Right lung (tissue), 10 donors: ENCODE data around the gene ANGPTL2. TPM values are rescaled to one million over a fixed set of nuclear protein-coding genes. Genes with fewer than 3 reads are reported as not detected.
"Not testable (repeated sequence)": the region's sequence is repeated elsewhere in the genome, so short reads cannot be mapped to it uniquely, and the experiment has no call there.

Source experiments
- DNase-seq, 2 donors: peaks; one replicate each; pipeline ENCODE4 v3.0.0-alpha.2; 2013
- long read RNA-seq, 8 donors: transcript quantifications; one replicate each; lab custom pipeline, GENCODE V29; 2026
- polyA plus RNA-seq, 5 donors: library from polyadenylated mRNA; unstranded; fragments of 120-200 nt; gene quantifications; one replicate each; pipeline versions ENCODE4 v1.2.1 to v1.2.3, GENCODE V29; 2013; ENCODE audit warnings: inconsistent platforms in 1 of 5, low replicate concordance in 1 of 5; ENCODE audit not compliant: insufficient read length in 5 of 5, insufficient read depth in 1 of 5

Gene ANGPTL2, protein sequence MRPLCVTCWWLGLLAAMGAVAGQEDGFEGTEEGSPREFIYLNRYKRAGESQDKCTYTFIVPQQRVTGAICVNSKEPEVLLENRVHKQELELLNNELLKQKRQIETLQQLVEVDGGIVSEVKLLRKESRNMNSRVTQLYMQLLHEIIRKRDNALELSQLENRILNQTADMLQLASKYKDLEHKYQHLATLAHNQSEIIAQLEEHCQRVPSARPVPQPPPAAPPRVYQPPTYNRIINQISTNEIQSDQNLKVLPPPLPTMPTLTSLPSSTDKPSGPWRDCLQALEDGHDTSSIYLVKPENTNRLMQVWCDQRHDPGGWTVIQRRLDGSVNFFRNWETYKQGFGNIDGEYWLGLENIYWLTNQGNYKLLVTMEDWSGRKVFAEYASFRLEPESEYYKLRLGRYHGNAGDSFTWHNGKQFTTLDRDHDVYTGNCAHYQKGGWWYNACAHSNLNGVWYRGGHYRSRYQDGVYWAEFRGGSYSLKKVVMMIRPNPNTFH
- 10 to 100 TPM; 24.1 to 34.2 (median 30.3) TPM for polyA plus RNA-seq
- long read RNA-seq, donor 1, transcript ANGPTL2-202 (5 exons, 3,707 nt) = major isoform, 10 of 10 reads
- long read RNA-seq, donor 1, partial matches to known transcripts = 0 of 10 reads
- long read RNA-seq, donor 1, other reads (novel, unspliced or antisense) = 0 of 10 reads
- long read RNA-seq, donor 2, transcript ANGPTL2-202 (5 exons, 3,707 nt) = major isoform, 6 of 6 reads
- long read RNA-seq, donor 2, partial matches to known transcripts = 0 of 6 reads
- long read RNA-seq, donor 2, other reads (novel, unspliced or antisense) = 0 of 6 reads
- long read RNA-seq, donor 3, transcript ANGPTL2-202 (5 exons, 3,707 nt) = major isoform, 5 of 5 reads
- long read RNA-seq, donor 3, partial matches to known transcripts = 0 of 5 reads
- long read RNA-seq, donor 3, other reads (novel, unspliced or antisense) = 0 of 5 reads
- long read RNA-seq, donor 4, transcript ANGPTL2-202 (5 exons, 3,707 nt) = major isoform, 5 of 11 reads
- long read RNA-seq, donor 4, partial matches to known transcripts = 5 of 11 reads
- long read RNA-seq, donor 4, other reads (novel, unspliced or antisense) = 0 of 11 reads
- long read RNA-seq, donor 5, transcript ANGPTL2-202 (5 exons, 3,707 nt) = major isoform, 5 of 5 reads
- long read RNA-seq, donor 5, partial matches to known transcripts = 0 of 5 reads
- long read RNA-seq, donor 5, other reads (novel, unspliced or antisense) = 0 of 5 reads
- long read RNA-seq, donor 6, transcript ANGPTL2-202 (5 exons, 3,707 nt) = major isoform, 8 of 8 reads
- long read RNA-seq, donor 6, partial matches to known transcripts = 0 of 8 reads
- long read RNA-seq, donor 6, other reads (novel, unspliced or antisense) = 0 of 8 reads
- long read RNA-seq, donor 7, partial matches to known transcripts = 0 of 2 reads
- long read RNA-seq, donor 7, other reads (novel, unspliced or antisense) = 0 of 2 reads
- long read RNA-seq, donor 8, partial matches to known transcripts = 0 of 4 reads
- long read RNA-seq, donor 8, other reads (novel, unspliced or antisense) = 0 of 4 reads

DNA sequence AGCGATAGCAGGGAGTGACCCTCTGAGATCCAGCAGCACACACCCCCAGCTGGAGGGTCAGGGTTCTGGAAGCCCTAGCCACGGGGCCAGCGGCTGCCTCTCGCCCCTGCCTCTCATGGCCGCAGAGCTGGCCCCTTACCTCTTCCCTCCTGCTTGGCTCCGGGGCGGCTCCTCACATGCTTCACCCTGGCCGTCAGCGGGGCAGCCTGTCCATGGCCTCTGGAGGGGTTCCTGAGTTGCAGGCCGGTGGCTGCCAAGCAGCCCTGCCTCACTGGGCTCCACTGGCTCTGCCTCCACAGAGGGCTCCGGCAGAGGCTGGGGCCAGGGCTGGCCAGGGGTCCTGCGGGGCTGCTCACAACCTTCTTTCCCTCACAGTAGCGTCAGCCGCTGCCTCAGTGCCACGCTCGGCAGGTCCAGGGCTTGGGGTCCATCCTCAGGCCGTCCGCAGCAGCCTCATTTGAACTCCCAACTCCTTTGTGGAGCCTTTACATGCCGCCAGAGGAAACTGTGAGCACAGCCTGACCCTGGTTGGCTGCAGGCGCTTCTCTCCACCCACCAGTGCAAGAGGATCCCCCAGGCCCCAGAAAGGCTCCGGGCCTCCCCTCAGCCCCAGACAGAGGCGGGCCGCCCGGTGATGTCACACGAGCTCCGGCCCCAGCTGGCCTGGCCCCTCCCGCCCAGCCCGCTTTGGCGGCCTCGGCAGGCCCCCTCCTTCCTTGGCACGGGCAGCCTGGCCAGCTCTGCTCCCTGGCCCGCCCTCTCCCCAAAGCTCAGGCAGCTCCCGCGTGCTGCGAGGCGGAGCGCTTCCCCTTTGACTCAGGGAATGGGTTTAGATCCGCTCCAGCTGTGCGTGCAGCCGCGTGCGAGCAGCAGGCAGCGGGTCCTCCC, at the start of gene ANGPTL2:
Gene ANGPTL2, minus strand, starts transcription at position 460 of the 888 bp plus-strand sequence. CDS start 13,904 bp downstream, outside the sequence.
- peak; percentile 96 to 97 for DNase-seq

DNA sequence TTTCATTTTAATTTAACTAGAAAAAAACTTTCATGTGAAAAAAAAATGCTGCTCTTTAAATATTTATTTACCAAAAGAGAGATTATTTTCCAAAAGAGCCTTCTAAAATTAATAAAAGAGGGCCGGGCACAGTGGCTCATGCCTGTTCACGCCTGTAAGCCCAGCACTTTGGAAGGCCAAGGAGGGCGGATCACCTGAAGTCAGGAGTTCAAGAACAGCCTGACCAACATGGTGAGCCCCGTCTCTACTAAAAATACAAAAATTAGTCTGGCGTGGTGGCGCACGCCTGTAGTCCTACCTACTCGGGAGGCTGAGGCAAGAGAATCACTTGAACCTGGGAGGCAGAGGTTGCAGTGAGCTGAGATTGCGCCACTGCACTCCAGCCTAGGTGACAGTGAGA, 48.9 kb upstream of the ANGPTL2 start:
- DNase-seq = not testable (repeated sequence)

DNA sequence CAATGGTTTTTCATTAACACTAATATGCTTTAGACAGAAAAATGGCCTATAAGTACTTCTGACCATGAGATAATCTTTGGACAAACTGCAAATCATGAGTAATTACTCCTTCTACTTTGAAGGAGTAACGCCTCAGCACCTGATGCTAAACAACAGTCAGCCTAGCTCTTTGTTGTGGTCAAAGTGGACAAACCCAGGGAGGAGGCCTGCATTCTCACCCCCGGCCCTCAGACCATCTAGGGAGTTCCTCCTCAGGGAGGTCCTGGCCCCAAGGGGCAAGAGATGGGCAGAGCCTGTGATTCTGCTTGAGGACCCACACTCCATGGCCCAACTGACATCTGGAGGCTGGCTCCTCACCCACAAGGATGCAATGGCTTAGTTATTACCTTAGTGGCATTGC, 48.2 kb upstream of the ANGPTL2 start:
- DNase-seq = no peak

DNA sequence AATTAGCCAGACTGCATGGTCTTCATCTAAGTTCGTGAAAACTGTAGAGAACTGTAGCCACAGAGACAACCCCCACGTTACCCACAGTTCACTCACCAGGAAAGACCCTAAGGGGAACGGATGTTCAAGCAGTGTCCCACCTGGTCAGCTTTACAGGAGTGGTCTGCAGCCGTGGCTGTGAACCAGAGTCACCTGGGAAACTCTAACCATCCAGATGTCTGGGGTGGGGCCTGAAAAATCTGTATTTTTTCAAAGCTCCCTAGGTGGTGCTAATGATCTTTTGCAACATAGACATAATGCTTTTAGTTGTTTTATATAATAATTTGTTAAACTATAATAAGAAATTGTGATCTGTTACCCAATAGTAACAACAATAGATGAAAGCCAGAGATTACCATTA, 47.7 kb upstream of the ANGPTL2 start:
- no peak for DNase-seq

DNA sequence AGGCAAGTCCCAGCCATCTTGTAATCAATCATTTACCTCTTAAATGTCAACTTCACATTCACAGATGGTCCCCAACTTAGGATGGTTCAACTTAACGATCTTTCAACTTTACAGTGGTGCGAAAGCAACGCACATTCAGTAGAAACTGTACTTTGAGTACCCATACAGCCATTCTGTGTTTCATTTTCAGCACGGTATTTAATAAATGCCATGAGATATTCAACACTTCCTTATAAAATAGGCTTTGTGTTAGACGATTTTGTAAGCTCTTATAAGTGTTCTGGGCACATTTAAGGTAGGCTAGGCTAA, 47.1 kb upstream of the ANGPTL2 start:
- DNase-seq = no peak

DNA sequence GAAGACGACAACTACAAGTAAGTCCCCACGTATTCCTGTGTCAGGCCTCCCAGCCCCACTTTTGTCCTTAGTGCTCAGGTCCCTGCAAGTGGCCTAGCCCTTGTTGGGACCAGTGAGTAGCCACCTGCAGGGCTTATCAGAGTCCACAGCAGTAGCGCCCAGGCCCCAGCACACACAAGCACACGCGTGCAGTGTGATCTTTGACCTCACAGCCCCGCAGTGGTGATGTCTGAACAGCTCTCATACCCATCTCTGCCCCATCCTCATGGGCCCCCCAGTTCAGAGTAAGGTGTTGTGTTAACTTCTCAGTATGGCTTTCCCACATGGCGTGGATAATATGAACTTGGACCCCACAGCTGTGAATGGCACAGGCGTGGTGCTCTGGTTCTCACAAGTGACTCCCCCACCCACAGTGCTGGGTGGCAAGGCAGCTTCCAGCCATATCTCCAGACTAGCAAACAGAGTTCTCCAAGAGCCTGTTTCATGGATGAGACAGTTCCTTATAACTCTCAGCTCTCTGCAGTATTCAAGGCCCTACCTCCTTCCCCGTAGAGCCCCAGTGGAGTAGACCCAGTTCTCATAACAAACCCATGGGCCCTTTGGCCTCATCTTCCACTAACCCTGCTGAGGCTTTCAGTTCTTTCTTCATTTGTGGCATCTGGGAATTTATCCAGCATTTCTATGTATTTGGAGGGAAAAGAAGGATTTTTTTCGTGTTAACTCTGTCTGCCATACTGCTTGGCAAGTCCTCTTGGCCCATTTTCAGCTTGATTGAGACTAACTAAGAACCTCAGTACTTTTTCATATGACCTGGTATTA, 46.5 kb upstream of the ANGPTL2 start:
- DNase-seq = no peak

DNA sequence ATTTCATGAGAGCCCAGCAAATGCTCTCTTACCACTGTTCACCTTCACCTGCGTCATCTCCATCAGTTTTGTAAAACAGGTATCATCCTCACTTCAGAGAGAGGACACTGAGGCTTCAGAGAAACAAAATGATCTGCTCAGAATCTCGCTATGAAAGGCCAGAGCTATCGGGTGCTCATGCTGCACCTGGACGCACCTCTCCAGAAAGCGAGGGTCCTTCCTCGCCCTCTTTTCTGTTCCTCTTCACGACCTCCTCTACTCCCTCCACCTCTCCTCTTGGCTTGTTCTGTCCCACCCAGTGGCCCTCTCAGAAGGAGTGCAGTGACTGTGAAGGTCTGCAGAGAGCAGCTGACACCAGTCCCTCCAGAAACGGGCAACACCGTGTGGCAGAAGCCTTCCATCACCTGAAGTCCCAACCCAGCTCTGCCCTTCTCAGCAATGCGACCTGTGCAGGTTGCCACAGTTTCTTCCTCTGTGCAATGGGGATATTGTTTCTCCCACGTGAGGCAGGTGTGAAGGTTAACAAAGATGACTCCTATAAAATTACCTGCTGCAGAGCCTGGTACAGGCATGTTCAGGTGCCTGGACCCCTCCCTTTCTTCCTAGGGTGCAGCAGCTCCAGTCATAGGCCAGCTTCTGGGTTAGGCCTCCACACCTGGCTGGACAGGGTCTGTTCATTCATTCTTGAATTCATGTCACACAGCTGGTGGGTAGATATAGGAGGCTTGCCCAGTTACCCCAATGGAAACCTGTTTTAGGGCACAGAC, 45.3 kb upstream of the ANGPTL2 start:
- DNase-seq = no peak

DNA sequence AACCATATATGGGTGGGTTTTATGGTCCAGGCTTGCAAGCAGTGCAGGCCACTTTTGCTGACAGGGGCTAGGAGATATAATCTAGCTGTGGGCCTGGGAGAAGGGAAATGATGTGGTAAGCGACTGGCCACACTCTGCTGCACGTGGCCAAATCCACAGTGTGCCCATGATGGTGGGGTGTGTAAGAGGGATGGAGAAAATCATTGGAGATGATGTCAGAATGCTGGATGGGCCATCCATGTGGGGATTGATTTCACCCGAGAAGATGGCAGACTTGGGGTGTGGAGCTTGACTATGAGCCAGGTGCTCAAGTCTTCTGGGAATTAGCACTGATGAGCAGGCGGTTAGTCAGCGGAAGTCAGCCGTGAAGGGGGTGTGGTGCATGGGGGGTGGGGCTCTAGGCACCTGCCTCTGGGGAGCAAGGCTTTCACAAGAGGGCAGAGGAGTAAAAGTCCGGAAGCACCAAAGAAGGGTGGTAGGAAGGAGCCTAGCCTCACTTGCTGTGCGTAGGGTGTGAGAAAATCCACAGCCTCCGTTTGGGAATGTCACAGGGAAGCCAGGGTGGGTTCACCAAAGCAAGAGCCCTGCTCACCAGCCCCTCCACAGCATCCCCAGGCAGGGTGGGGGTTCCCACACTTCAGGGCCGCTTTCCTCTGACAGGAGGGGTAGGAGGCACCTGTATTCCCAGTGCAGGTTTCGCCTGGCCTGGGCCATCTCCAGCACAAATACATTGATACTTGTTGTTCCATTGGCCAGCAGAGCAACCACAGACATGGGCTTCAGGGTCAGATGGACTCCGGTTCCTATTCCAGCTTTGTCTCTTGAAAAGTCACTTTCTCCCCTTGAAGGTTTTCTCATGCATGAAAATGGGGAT, 44.5 kb upstream of the ANGPTL2 start:
- DNase-seq = no peak

DNA sequence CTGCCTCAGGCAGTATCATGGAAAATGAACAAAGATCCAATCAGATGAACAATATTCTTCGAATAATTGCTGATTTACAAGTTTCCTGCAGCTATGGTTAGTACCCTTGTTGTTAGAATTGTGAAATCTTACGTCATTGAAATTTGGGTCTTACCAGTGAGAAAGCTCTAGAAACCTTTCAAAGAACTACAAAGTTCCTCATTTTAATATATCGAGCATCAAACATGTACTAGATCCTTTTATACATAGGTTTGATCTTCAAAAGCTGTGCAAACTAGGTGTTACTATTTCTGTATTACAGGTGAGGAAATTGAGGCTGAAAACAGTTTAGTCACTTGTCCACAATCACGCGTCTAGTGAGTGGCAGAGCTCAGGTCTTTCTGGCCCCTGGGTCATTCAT, 43.7 kb upstream of the ANGPTL2 start:
- no peak for DNase-seq

DNA sequence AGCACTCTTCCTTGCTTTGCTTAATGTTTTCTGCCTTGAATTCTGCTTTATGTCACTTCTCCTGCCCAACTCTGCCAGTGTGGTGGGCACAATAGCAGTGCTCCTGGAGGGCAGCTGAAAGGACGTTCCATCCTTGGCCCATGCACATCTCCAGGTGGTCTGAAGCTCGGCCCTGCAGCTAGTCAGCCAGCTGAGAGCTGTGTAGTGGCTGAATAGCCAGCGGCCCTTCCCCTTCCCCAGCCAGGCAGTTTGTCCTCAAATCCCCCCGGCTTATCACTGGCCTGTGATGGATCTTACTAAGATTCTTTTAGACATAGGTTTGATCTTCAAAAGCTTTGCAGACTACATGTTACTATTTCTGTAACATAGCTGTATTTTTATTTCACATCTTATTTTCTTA, 42.7 kb upstream of the ANGPTL2 start:
- no peak for DNase-seq

DNA sequence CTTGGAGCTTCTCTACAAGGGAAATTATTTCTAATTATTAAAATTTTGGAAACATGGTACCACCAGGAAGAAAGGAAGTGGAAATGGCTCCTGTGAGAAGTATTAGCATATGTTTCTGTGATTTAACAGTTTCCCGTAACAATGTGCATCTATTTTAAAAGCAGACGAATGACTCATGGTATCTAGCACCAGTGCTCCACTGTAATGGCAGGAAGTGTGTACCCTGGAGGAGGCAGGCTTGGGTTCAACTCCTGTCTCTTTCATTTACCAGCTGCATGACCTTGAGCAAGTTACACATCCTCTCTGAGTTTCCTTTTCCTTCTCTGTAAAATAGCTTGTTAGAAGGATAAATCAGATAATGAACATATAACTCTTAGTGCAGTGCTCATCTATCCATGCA, 41.0 kb upstream of the ANGPTL2 start:
- DNase-seq = no peak

DNA sequence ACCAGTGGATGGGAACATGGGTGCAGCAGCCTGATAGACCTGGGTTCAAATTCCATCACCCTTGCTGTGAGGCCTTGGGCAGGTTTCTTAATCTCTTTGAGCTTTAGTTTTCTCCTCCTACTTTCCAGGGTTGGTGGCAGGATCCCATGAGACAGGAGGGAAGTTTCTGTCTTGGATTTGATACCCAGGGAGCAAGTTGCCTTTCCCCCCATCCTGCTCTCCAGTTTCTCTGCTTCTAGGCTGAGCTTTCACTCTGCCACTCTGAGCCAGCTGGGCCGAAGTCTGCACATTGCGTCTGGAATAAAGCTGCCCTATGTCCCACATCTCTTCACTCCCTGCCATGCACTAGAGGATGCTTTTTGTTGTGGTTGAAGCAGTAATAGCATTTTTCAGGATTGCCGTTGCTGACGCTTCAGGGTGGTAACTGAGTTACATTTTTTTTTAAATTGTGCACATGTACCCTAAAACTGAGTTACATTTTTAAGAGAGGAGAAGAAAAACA, 40.5 kb upstream of the ANGPTL2 start:
- DNase-seq = no peak

DNA sequence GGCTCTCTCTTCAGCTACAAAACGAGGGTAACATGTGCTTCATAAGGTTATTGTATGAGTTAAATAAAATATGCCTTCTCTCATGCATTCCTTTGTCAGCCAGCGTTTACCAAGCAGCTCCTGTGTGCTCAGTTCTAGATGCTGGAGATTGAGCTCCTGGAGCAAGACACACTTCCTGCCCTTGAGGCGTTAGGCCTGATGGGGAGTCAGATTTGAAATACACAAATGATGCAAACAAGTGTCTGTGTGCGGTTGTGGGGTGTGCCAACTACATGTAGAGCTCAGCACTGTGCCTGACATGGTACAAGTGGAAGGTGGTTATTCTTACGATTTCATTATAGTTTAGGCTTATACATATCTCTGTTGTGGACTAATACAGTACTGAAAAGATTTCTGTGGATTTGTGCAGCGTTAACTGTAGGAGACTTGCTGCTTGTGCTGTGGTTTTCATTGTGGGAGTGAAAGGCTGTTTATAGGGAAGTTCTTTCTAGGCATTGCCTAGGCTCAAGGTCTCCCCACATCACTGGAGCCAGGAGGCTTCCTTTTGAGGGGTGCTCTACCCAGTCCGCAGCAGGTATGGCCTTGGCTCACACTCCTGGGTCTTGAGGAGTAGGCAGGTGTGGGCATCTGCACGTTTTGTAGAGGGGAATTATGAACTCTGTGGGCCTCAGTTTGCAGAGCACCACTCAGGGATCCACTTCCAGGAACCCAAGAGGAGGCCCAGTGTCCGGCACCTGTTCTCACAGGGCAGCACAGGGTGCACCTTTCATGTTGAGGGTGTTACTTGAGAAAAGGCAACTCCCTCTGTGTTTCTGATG, 39.8 kb upstream of the ANGPTL2 start:
- DNase-seq = no peak

DNA sequence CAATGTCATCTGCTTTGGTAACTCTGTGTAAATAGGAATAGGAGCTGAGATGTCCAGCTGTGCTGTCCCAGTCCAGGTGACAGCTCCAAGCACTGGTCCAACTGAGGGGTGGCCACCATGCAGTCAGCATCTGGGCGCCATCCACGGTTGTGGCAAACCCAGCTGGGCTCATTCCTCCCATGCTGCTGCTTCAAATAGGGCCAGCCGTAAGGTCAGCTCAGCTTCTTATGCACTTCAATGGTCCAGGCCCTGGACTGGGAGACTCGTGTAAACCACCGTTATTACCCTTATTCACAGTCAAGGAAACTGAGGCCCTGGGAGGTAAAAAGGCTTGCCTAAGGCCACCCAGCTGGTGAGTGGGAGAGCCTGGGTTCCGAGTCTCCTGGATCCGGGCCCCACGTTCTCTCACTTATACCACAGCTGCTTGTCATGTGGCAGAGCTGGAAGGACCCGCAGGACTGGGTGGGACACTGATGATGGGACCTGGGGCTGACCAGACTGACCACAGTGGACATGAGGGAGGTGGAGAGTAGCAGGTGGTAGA, 38.7 kb upstream of the ANGPTL2 start:
- no peak for DNase-seq

DNA sequence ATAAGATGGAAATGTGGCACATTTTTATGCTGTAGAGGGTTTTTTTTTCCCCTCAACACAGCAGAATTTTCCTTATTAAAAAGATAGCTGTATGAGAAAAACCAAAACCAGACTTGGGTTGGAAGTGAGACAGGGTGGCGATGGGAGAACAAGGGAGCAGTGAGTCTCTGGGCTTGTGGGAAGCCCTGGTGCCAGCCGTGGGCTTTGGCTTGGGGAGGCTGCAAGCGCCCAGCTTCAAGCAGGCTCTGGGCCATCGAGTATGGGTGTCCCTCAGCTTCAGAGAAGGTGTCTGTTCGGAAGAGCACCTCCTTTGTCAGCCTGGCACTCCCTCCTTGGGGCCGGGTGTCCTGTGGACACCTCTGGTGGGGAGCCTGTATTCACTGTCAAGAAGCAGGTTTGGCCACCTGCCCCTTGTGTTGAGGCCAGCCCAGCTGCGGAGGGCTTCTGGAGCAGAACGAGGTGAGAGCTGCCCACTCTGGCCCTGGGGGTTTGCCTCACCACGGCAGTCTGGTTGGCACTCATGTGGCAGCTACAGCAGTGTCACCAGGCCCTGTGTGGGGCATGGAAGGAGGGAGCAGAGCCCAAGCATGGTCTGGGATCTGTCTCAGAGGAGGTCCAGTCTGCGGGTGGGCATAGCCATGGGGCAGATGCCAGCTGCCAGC, 37.6 kb upstream of the ANGPTL2 start:
- DNase-seq = no peak

DNA sequence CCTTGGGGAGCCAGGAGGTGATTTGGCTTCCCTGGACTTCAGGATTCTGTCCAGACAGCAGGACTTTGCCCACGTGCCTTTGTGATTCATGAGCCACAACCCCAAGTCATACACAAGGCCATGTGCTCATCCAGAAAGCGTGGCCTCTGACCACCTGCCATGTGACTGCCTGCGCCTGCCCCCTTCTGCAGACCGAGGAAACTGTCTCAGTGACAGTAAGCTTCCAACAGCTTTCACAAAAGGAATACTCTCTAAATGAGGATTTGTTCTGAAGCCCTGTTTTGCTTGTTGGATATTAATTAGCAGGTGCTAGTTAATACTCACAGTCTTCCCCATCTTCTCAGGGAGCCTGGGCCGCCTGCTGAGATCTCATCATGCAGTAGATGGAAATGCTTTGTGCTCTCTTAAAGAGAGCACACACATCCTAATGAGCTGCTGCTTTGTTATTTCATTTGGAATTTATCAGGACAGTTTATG, 36.9 kb upstream of the ANGPTL2 start:
- no peak for DNase-seq
